Measurements from ENCODE around the gene LGALS3BP.

GRCh38 chr17:79018370-79018695, 38.6 kb upstream of the LGALS3BP start:
- TF ChIP-seq ZNF274 (IDR thresholded peaks at IDR 0.05; ENCODE audit: low read depth, low read length) (no peak), YY1 (IDR thresholded peaks at IDR 0.05; ENCODE audit: insufficient read depth, insufficient read length) (no peak)

All from NT2/D1 (cell line).